Measurements from ENCODE around the gene PLEKHA1.
A peak's percentile ranks its signal among the peaks of the same experiment; 100 is the strongest.

The PLEKHA1 gene

DNA sequence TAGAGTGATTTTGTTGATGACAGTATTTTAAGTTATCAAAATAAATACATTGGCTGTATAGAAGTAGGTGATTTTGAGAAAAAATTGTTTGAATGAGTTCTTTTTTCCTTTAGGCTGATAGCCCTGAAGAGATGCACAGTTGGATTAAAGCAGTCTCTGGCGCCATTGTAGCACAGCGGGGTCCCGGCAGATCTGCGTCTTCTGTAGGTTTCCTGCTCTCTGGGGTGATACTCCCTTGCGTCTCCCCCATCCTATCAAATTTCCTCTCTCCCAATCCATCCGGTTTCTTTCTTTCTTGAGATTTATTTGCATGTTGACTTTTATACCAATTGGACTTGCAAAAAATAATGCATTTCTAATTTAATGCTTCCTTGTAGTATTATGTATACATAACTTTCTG lies 52.3 kb downstream of the PLEKHA1 start:
- no peak for DNase-seq

DNA sequence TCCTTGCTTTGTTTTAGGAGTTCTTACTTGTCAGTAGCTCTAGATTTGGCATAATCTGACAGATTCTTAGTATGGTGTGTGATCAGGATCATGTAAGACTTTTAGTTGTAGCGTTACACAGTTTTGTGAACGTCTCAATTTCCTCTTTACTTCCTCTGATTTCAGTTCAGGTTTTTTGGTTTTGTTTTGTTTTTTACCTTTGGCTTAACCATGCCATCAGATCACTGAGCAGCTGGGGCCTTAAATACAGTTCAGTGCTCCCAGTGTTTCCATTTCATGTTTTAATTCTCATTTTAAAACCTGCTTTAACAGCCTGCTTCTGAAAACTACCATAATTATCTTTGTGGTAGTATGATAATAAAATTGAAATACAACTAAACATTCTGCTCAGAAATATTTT lies 52.8 kb downstream of the PLEKHA1 start:
- no peak for DNase-seq

DNA sequence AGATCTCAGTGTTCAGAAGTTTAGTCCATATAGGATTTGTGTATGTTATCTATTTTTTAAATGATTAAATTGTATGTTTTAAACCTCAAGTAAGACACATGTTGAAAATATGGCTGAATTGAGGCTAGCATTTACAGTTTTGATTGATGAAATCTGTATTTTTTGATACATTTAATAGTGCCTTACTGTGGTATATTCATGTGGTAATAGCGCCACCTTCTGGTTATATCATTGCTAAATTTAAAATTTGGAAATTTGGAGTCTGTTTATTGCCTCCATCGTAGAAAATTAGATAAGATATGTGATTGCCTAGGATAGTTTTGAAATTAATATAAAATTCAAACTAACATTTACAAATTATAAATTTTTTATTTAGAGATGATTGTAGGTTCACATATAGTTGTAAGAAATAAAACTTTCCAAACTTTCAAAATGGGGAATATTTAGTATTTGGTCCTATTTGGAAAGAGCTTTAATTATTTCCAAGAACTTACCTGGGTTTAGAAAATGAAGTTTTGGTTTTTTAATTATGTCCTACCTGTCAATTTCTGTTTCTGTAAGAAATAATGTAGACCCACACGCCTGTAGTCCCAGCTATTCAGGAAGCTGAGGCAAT lies 60.8 kb downstream of the PLEKHA1 start:
- DNase-seq, result peak; percentile 64

DNA sequence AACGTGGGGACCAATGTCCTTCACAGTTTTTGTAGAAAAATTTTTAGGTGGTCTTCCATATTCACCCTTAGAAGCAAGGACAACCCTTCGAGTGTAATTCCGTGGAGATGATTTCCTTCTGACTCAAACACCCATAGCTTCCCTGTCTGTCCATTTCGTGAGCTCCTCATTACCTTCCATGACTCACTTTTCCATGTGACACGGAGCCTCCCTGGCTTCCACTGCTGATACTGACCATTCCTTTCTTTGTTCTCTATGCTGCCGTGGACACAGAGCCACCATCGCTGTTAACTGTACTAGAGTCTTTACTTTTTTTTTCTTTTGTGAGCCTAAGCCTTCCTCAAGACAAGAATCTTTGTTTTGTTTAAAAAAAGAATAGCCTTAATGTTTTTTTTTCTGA lies 67.5 kb downstream of the PLEKHA1 start:
- DNase-seq, result no peak

GRCh38 chr10:122445469-122445868 lies 71.0 kb downstream of the PLEKHA1 start:
- DNase-seq, result no peak

DNA sequence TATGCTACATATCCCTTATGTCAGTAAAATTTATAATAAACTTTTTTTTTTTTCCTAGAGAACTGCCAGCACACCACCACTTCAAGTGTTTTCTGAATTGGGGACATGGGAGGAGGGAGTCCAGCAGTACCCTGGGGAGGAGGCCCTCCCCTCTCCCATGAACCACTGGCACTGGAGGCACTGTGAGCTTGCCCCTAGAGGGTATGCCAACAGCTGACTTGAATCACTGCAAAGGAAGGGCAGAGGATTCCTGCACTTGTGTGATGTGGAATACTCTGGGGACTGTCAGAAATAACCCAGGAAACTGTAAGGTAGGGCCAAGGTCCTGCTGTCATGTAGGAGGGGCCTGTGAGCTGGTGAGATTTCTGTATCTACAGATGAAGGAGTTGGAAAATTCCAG lies 71.4 kb downstream of the PLEKHA1 start:
- no peak for DNase-seq

- DNase-seq, result no peak
Observed at GRCh38 chr10:122446668-122447423, 72.3 kb downstream of the PLEKHA1 start.

GRCh38 chr10:122448600-122448999 lies 74.1 kb downstream of the PLEKHA1 start:
- DNase-seq, result no peak

GRCh38 chr10:122449153-122449552 lies 74.6 kb downstream of the PLEKHA1 start:
- no peak for DNase-seq

GRCh38 chr10:122450353-122450990 lies 76.0 kb downstream of the PLEKHA1 start:
- no peak for DNase-seq

GRCh38 chr10:122454071-122454470 lies 79.6 kb downstream of the PLEKHA1 start:
- DNase-seq, result no peak

- no peak for DNase-seq
Observed at GRCh38 chr10:122454603-122455080, 80.1 kb downstream of the PLEKHA1 start, which contains the start of gene ARMS2. TSS of gene ARMS2 (plus strand) at chr10:122454653. CDS start at chr10:122454728, 75 bp downstream.

DNA sequence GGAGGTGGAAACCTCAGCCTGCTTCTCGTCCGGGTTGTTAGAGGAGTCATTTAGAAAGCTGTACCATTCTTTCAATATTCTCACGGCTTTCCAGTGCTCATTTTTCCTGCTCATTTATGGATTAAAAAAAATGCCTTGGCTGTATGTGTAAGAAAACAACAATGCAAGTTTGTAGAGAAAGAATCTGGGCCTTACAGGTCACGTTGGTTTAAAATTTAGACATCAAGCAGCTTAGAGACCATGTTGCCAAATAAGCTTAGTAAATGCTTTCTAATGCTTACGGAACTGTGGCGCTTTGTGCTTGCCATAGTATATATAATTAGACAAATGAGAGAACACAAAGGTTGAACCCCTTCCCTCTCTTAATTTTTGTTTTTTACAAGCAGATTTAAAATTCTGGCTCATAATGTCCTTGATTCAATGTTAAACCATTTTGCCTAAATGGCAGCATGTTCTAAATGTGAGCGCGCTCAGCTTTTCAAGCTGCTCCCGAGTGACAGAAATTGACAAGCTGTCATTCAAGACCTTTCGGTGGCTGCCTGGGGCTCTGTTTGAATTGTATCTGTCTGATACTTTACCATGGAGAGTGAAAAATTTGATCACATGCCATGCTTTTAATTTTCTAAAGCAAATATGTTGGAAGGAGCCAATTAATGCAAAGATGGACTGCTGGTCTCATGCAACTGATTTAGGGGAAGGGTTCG lies 81.0 kb downstream of the PLEKHA1 start:
- no peak for DNase-seq

GRCh38 chr10:122457934-122458333 lies 83.4 kb downstream of the PLEKHA1 start:
- no peak for DNase-seq

DNA sequence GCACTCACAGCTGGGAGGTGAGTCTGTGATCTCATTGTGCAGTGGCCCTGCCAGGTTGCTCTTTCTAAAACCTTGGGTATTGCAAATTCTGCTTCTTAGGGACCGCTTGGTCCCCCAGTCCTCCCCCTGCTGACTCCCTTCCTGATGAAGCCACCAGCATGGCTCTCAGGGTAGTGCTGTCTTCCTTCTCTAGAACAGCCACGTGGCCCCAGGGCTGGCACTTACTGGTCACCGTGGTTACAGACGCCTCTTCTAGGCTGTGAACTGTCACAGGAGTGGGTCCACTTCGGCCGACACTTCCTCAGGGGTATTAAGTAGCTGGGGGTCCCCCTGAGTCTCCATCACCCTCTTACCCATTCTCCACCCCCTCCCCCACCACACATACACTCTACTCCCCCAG lies 84.2 kb downstream of the PLEKHA1 start:
- DNase-seq, result no peak

DNA sequence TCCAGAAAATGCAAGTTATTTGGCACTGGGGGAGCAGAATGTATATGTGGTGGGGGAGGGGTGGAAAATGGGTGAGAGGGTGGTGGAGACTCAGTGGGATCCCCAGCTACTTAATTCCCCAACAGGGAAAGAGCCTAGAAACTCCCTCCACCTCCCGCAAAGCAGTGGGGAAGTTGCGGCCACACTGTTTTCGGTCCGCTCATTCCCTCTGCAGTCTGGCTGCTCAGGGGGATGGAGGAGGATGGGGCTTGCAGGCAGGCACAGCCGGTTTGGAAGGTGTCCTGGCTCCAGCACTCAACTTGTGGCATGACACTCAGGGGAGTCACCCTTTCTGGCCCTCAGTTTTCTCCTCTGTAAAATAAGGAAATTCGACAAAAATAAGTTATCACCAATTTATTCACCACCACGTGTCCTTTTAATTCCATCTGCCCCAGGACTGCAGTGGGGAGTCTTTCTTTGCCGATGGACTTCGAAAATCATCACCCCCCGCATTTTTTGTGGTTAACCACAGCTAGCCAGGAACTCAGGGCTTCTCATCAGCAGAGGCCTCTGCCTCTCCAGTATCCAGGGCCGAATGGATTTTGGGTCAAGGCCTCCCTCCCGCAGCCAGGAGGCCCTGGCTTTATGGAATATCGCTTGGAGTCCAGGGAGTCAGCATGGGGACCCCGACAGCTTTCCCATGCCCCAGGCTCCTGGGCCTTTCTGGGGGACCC lies 85.2 kb downstream of the PLEKHA1 start:
- DNase-seq, result no peak

- DNase-seq, result no peak
Observed at GRCh38 chr10:122460891-122461293, 86.4 kb downstream of the PLEKHA1 start.

DNA sequence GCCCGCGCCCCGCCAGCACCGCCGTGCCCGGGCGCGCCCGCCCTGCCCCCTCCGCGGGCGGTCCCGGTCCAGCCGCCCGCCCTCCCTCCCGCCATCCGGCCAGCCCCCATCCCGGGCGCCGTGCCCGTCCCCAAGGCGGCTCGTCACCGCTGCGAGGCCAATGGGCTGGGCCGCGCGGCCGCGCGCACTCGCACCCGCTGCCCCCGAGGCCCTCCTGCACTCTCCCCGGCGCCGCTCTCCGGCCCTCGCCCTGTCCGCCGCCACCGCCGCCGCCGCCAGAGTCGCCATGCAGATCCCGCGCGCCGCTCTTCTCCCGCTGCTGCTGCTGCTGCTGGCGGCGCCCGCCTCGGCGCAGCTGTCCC lies 86.8 kb downstream of the PLEKHA1 start, which contains the start of gene HTRA1:
TSS of gene HTRA1 (plus strand) at position 187 of the 362 bp plus-strand sequence. CDS start at position 287, 100 bp downstream.
- no peak for DNase-seq

DNA sequence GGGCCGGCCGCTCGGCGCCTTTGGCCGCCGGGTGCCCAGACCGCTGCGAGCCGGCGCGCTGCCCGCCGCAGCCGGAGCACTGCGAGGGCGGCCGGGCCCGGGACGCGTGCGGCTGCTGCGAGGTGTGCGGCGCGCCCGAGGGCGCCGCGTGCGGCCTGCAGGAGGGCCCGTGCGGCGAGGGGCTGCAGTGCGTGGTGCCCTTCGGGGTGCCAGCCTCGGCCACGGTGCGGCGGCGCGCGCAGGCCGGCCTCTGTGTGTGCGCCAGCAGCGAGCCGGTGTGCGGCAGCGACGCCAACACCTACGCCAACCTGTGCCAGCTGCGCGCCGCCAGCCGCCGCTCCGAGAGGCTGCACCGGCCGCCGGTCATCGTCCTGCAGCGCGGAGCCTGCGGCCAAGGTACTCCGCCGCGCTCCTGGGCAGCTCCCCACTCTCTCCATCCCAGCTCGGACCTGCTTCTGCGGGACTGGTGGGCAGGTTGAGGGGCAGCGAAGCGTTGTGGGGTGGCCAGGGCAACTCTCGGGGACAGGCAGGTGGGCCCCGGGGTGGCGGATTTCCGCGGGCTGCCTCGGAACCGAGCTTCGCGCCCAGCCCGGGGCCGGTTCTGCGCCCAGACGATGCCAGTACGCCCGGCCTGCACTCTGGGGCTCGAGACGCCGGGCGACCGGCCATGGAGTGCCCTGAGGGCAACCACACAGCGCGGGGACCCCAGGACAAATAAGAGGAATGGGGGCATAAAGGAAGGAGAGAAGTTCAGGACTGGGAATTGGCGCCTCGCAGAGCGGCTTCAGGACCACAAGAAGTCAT lies 87.4 kb downstream of the PLEKHA1 start:
- DNase-seq, result no peak

- no peak for DNase-seq
Observed at GRCh38 chr10:122462533-122463465, 88.3 kb downstream of the PLEKHA1 start.
